Gastroesophageal sphincter (tissue), 4 donors: ENCODE results near the gene LRP11. TPM values are rescaled to one million over a fixed set of nuclear protein-coding genes. Genes with fewer than 3 reads are reported as not detected.

Source experiments
- ATAC-seq: fragments of 150-250 bp; one replicate; pipeline ENCODE4 v1.9.1; 2016; ENCODE audit warnings: mild to moderate bottlenecking, moderate library complexity
- H3K27ac ChIP-seq, 4 donors: fragments of 200-600 bp; sonication (generic) in 3 of 4; 1 replicate in 3 of 4; 2 replicates in 1 of 4; pipeline ENCODE4 v1.5.1; 2016 to 2019
- H3K27me3 ChIP-seq: fragments of 200-600 bp; sonication (generic); one replicate; pipeline ENCODE4 v1.5.1; 2019
- H3K36me3 ChIP-seq, 2 donors: fragments of 200-600 bp; sonication (generic); one replicate each; pipeline ENCODE4 v1.5.1; 2019; ENCODE audit warnings: control low read depth in 1 of 2
- H3K4me1 ChIP-seq, 3 donors: fragments of 200-600 bp; sonication (generic); 1 replicate in 2 of 3; 2 replicates in 1 of 3; pipeline ENCODE4 v1.5.1; 2016 to 2019; ENCODE audit warnings: control low read depth in 2 of 3
- H3K4me3 ChIP-seq, 2 donors: fragments of 200-600 bp; sonication (generic); one replicate each; pipeline ENCODE4 v1.5.1; 2019; ENCODE audit warnings: mild to moderate bottlenecking in 1 of 2, moderate library complexity in 1 of 2
- H3K9me3 ChIP-seq, 3 donors: fragments of 200-600 bp; sonication (generic); one replicate each; pipeline ENCODE4 v1.5.1; 2017 to 2019; ENCODE audit warnings: control low read depth in 2 of 3
- EP300 ChIP-seq: sonication (generic); formaldehyde crosslinking; IDR thresholded peaks from one replicate; pipeline ENCODE4 v1.6.1; 2017; ENCODE audit warnings: antibody characterized with exemption, mild to moderate bottlenecking
- POLR2A ChIP-seq, 2 donors: fragments of 450-650 bp; IDR thresholded peaks; one replicate each; pipeline ENCODE4 v1.6.1; 2017; ENCODE audit warnings: antibody characterized with exemption in 2 of 2, mild to moderate bottlenecking in 2 of 2, moderate library complexity in 1 of 2
- POLR2AphosphoS5 ChIP-seq: sonication (generic); formaldehyde crosslinking; IDR thresholded peaks from one replicate; pipeline ENCODE4 v1.6.1; 2017; ENCODE audit warnings: antibody characterized with exemption
- WGBS, 2 donors: methylation state at CpG; one replicate each; pipeline ENCODE4 v1.1.5; 2018; ENCODE audit warnings: low coverage in 1 of 2; 5-methylcytosine and 5-hydroxymethylcytosine counted together
- total RNA-seq, 4 donors: library from RNA; depleted of rRNA; stranded (reverse); fragments of >200 nt; gene quantifications; one replicate each; pipeline ENCODE4 v1.1.0, GENCODE V29; 2016
- TF ChIP-seq, protein P1 (sequence below), 4 experiments: fragments of 200-600 bp in 2 of 4; fragments of 450-650 bp in 2 of 4; sonication (generic) in 1 of 4; IDR thresholded peaks; one replicate each; pipeline ENCODE4 v1.5.1; 2017 to 2019; ENCODE audit warnings: antibody characterized with exemption in 4 of 4, mild to moderate bottlenecking in 2 of 4, moderate library complexity in 2 of 4

LRP11 gene
- total RNA-seq, 4 donors from 2014 or later = 17.9 to 33.3 (median 29.6) TPM

DNA sequence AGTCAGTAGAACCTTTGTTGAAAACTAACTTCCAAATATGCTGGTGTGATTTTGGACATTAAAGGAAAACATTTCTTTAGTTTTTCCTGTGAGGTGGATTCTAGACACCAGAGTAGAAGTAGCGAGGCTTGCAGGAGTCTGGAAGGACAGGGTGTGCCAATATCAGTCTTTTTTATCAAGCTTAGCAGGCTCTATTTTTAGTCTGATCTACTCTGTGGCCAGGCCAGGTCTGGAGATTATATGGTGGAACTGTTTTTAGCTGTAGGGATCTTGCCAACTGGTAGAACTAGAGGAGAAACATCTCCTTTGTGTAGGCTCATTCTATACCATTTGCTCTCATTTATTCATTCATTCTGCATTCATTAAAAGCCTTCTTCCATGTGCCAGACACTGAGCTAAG, 42.7 kb downstream of the LRP11 start:
- TF ChIP-seq POLR2A (IDR thresholded peaks at IDR 0.05) (no peak), POLR2AphosphoS5 (no peak), EP300 (no peak)
- TF ChIP-seq, protein P1, sequence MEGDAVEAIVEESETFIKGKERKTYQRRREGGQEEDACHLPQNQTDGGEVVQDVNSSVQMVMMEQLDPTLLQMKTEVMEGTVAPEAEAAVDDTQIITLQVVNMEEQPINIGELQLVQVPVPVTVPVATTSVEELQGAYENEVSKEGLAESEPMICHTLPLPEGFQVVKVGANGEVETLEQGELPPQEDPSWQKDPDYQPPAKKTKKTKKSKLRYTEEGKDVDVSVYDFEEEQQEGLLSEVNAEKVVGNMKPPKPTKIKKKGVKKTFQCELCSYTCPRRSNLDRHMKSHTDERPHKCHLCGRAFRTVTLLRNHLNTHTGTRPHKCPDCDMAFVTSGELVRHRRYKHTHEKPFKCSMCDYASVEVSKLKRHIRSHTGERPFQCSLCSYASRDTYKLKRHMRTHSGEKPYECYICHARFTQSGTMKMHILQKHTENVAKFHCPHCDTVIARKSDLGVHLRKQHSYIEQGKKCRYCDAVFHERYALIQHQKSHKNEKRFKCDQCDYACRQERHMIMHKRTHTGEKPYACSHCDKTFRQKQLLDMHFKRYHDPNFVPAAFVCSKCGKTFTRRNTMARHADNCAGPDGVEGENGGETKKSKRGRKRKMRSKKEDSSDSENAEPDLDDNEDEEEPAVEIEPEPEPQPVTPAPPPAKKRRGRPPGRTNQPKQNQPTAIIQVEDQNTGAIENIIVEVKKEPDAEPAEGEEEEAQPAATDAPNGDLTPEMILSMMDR (IDR thresholded peaks at IDR 0.05) = no peak
- Histone ChIP-seq H3K27me3 (no peaks in the 10 kb centered on the region), H3K4me3 (no peak overlapping the region), H3K4me1 (no peaks in the 10 kb centered on the region), H3K27ac (no peak overlapping the region), H3K36me3 (peaks cover 0 to 50% of the 10 kb centered on the region in 2 donors), H3K9me3 (no peaks in the 10 kb centered on the region)
- ATAC-seq = no peak
- WGBS, 2 donors = 80 to 100% methylated on average over 1 of the region's 1 CpG

DNA sequence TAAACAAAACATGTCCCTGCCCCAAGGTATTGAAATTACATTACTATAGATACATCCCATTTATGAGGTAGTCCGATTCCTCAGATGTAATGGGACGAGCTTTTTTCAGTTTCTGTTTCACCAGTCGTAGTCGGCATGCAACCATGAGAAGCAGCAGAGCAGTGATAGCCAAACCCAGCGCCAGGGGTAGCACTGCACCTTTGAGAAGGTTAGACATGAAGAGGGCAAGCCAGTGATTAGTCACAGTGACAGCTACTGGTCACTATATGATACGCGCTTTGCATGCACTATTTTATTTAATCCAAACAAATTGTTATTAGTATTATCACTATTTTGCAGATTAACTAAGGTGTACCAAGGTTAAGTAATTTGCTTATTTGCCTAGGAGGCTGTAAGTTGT, 43.7 kb downstream of the LRP11 start:
- Histone ChIP-seq H3K4me1 (no peaks in the 10 kb centered on the region), H3K27me3 (no peaks in the 10 kb centered on the region), H3K36me3 (peaks cover 0 to 42% of the 10 kb centered on the region in 2 donors), H3K9me3 (no peaks in the 10 kb centered on the region), H3K27ac (no peak overlapping the region), H3K4me3 (no peak overlapping the region)
- TF ChIP-seq POLR2AphosphoS5 (no peak), POLR2A (IDR thresholded peaks at IDR 0.05) (no peak), EP300 (no peak)
- TF ChIP-seq, protein P1 (IDR thresholded peaks at IDR 0.05) = no peak
- no peak for ATAC-seq
- 94% methylated on average over 6 to 7 of the region's 7 CpGs for WGBS, 2 donors

GRCh38 chr6:149815788-149816187, 48.4 kb downstream of the LRP11 start:
- Histone ChIP-seq H3K36me3 (peaks cover 0 to 44% of the 10 kb centered on the region in 2 donors), H3K4me1 (no peaks in the 10 kb centered on the region), H3K4me3 (no peak overlapping the region), H3K27ac (no peak overlapping the region), H3K27me3 (no peaks in the 10 kb centered on the region), H3K9me3 (no peaks in the 10 kb centered on the region)
- no peak for ATAC-seq
- 88 to 100% methylated on average over 1 to 4 of the region's 4 CpGs for WGBS, 2 donors
- no peak for TF ChIP-seq POLR2A (IDR thresholded peaks at IDR 0.05)
- TF ChIP-seq, protein P1 (IDR thresholded peaks at IDR 0.05) = no peak
- no peak for TF ChIP-seq EP300
- no peak for TF ChIP-seq POLR2AphosphoS5

- Histone ChIP-seq H3K4me3 (no peak overlapping the region), H3K27ac (no peak overlapping the region), H3K9me3 (no peaks in the 10 kb centered on the region), H3K4me1 (no peaks in the 10 kb centered on the region), H3K36me3 (peaks cover 0 to 48% of the 10 kb centered on the region in 2 donors), H3K27me3 (no peaks in the 10 kb centered on the region)
- ATAC-seq = no peak
- 100% methylated on average over 3 of the region's 3 CpGs for WGBS, 2 donors
- TF ChIP-seq, protein P1 (IDR thresholded peaks at IDR 0.05) = no peak
- no peak for TF ChIP-seq POLR2AphosphoS5
- no peak for TF ChIP-seq EP300
- TF ChIP-seq POLR2A (IDR thresholded peaks at IDR 0.05) = no peak
Measured at GRCh38 chr6:149813351-149813750, 50.8 kb downstream of the LRP11 start.

DNA sequence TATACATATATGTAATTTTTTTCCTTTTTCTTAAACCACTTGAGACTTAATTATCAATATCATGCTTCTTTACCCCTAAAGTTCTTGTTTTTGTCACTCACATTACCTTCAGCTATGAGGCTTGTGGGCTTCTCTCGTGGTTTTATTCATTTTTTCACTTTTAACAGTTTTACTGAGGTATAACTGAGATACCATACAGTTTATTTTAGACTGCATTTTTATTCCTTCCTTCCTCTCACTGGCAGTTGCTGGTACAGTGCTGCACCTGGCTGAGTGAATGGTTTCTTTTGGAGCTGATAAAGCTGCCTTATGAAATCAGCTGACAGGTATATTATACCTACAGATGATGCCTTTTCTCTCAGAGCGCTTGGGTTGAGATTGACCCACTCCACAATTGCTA, 54.4 kb downstream of the LRP11 start:
- Histone ChIP-seq H3K9me3 (no peaks in the 10 kb centered on the region), H3K27ac (no peak overlapping the region), H3K4me1 (no peaks in the 10 kb centered on the region), H3K4me3 (no peak overlapping the region), H3K27me3 (no peaks in the 10 kb centered on the region), H3K36me3 (peaks cover 0 to 68% of the 10 kb centered on the region in 2 donors)
- ATAC-seq = no peak
- WGBS, 2 donors = 85% methylated on average over 2 of the region's 2 CpGs; no CpG with 5 or more reads in 1 of the 2 donors
- TF ChIP-seq POLR2AphosphoS5 (no peak), EP300 (no peak), POLR2A (IDR thresholded peaks at IDR 0.05) (no peak)
- TF ChIP-seq, protein P1 (IDR thresholded peaks at IDR 0.05) = no peak
